GM23248 (cell line): ENCODE measurements around the gene SLC34A3. TPM values are rescaled to one million over a fixed set of nuclear protein-coding genes. Genes with fewer than 3 reads are reported as not detected.

Experiments
- DNase-seq: peaks from one replicate; pipeline ENCODE4 v3.0.0-alpha.2; 2015
- H2AFZ ChIP-seq: fragments of 200-600 bp; sonication (generic); 2 replicates; pipeline ENCODE4 v1.6.1; 2016; ENCODE audit warnings: antibody characterized with exemption
- H3F3A ChIP-seq: fragments of 200-600 bp; sonication (generic); 2 replicates; pipeline ENCODE4 v1.6.1; 2016; ENCODE audit warnings: mild to moderate bottlenecking, antibody characterized with exemption, mixed run types; ENCODE audit not compliant: insufficient read depth
- H3K27ac ChIP-seq: fragments of 200-600 bp; sonication (generic); 2 replicates; pipeline ENCODE4 v1.5.1; 2016; ENCODE audit warnings: mild to moderate bottlenecking
- H3K27me3 ChIP-seq: fragments of 200-600 bp; sonication (generic); replicated peaks from 2 replicates; pipeline ENCODE4 v1.6.1; 2016; ENCODE audit warnings: mild to moderate bottlenecking; ENCODE audit not compliant: insufficient read depth
- H3K36me3 ChIP-seq: fragments of 200-600 bp; sonication (generic); 2 replicates; pipeline ENCODE4 v1.6.1; 2016; ENCODE audit warnings: low read depth, mild to moderate bottlenecking
- H3K4me1 ChIP-seq: fragments of 200-600 bp; sonication (generic); 2 replicates; pipeline ENCODE4 v1.6.1; 2016; ENCODE audit warnings: mild to moderate bottlenecking; ENCODE audit not compliant: insufficient read depth
- H3K4me2 ChIP-seq: fragments of 200-600 bp; sonication (generic); one replicate; pipeline ENCODE4 v1.6.1; 2016; ENCODE audit warnings: mild to moderate bottlenecking; ENCODE audit not compliant: unreplicated experiment
- H3K4me3 ChIP-seq: fragments of 200-600 bp; sonication (generic); 2 replicates; pipeline ENCODE4 v1.5.1; 2016; ENCODE audit warnings: mild to moderate bottlenecking
- H3K79me2 ChIP-seq: fragments of 200-600 bp; sonication (generic); 2 replicates; pipeline ENCODE4 v1.6.1; 2016; ENCODE audit warnings: mild to moderate bottlenecking; ENCODE audit not compliant: insufficient read depth
- H3K9ac ChIP-seq: fragments of 200-600 bp; sonication (generic); 2 replicates; pipeline ENCODE4 v1.6.1; 2016; ENCODE audit warnings: mild to moderate bottlenecking
- H3K9me2 ChIP-seq: fragments of 200-600 bp; sonication (generic); 2 replicates; pipeline ENCODE4 v1.6.1; 2016; ENCODE audit warnings: mixed run types, mild to moderate bottlenecking, moderate library complexity; ENCODE audit not compliant: insufficient read depth
- H3K9me3 ChIP-seq: fragments of 200-600 bp; sonication (generic); one replicate; pipeline ENCODE4 v1.6.1; 2017; ENCODE audit warnings: low read depth
- H4K20me1 ChIP-seq: fragments of 200-600 bp; sonication (generic); 2 replicates; pipeline ENCODE4 v1.6.0; 2016; ENCODE audit not compliant: insufficient read depth
- EZH2 ChIP-seq: fragments of 200-600 bp; sonication (generic); IDR thresholded peaks from 2 replicates; pipeline ENCODE4 v1.6.1; 2018; ENCODE audit warnings: antibody characterized with exemption, mild to moderate bottlenecking; ENCODE audit not compliant: insufficient read depth, poor library complexity, severe bottlenecking
- EZH2phosphoT487 ChIP-seq: fragments of 200-600 bp; sonication (generic); IDR thresholded peaks from 2 replicates; pipeline ENCODE4 v1.6.1; 2018; ENCODE audit warnings: antibody characterized with exemption, moderate library complexity, mild to moderate bottlenecking, low read depth; ENCODE audit not compliant: insufficient read depth
- WGBS, 2 experiments: methylation state at CpG; one replicate each; pipeline ENCODE4 v1.1.6; 2015 to 2017; ENCODE audit warnings: low lambda C conversion rate in 2 of 2, low coverage in 1 of 2; ENCODE audit errors: missing lambda C conversion rate in 2 of 2; 5-methylcytosine and 5-hydroxymethylcytosine counted together
- in situ Hi-C: fragments of 300-500 bp; cut with MboI; formaldehyde crosslinking; loops from 2 replicates; pipeline ENCODE4 v1.15.0; 2020
- polyA plus RNA-seq: library from polyadenylated mRNA; unstranded; fragments of >200 nt; fragmentation: Nextera tagmentation; extraction: Ambion mirVana; gene quantifications from 2 replicates; pipeline ENCODE4 v1.2.1, GENCODE V29; 2016
- total RNA-seq: library from RNA; depleted of rRNA; stranded (reverse); fragments of >200 nt; shearing (Covaris generic); gene quantifications from 2 replicates; pipeline ENCODE4 v1.2.3, GENCODE V29; 2014

Gene SLC34A3
- total and polyA plus RNA-seq, 2 experiments from 2014 or later, result not detected

DNA sequence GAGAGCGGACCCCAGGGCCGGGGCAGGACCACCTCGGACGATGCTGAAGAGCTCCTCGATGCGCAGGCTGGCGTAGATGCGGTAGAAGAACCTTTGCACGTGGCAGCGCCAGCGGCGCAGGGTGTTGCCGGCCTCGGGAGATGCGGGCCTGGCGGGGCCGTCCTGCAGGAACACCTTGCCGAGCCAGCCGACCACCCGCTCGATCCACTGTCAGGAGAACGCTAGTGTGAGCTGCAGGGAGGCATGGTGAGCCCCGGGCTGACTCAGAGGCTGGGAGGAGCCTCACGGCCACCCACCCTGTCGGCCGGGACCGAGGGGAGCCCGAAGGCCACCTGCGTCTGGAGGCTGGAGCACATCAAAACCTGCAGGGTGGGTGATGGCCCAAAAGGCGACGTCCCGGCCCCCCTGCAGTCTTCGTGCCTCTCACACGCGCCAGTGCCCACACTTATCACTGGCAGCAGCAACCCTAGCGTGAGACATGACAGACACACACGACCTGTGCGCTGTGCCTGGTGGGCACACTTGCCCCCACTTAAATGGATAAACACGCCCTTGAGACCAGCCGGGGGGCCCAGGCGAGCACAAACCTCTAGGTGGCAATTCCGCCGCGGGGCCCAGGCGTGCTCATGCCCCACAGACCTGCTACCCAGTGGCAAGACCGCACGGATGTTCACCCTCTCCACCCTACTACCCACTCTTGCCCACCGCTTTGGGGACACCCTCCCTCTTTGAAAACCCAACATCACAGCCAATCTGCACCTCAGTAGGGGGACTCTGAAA lies 45.6 kb upstream of the SLC34A3 start:
- Histone ChIP-seq H3K9me2 (no peaks in the 10 kb centered on the region), H3K27ac (no peak overlapping the region), H3K36me3 (no peaks in the 10 kb centered on the region; the same call in 1 of the 2 replicates), H3K9ac (no peak overlapping the region), H3K9me3 (no peaks in the 10 kb centered on the region), H3K27me3 (no peaks in the 10 kb centered on the region), H2AFZ (no peak overlapping the region), H3K79me2 (peaks cover 39% of the 10 kb centered on the region), H4K20me1 (no peaks in the 10 kb centered on the region), H3F3A (peaks cover 9% of the 10 kb centered on the region), H3K4me2 (no peak overlapping the region), H3K4me3 (no peak overlapping the region), H3K4me1 (peaks cover 15% of the 10 kb centered on the region)
- TF ChIP-seq EZH2 (no peak), EZH2phosphoT487 (no peak)
- WGBS, 2 experiments, result 88 to 90% methylated on average over 40 to 47 of the region's 48 CpGs
- in situ Hi-C loops, result no loop called here
- no peak for DNase-seq

DNA sequence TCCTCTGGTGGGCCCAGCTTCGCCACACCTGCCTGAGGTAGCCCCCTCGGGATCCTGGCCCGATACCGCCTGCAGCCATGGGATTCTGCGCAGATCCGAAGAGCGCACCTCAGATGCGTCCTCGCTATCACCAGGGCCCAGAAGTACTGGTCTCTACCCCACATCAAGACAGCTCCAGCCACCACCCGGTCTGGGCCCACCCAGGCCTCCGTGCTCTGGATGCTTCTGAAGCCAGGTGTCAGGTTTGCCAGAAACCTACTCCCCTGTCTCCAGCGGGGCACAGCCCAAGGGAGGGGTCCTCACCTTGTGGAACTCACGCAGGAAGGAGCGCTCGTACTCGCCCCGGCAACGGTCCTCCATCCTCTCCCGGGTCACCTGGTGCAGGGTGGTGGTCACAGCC lies 44.8 kb upstream of the SLC34A3 start:
- no peaks in the 10 kb centered on the region; the same call in 1 of the 2 replicates for H3K36me3 ChIP-seq

DNA sequence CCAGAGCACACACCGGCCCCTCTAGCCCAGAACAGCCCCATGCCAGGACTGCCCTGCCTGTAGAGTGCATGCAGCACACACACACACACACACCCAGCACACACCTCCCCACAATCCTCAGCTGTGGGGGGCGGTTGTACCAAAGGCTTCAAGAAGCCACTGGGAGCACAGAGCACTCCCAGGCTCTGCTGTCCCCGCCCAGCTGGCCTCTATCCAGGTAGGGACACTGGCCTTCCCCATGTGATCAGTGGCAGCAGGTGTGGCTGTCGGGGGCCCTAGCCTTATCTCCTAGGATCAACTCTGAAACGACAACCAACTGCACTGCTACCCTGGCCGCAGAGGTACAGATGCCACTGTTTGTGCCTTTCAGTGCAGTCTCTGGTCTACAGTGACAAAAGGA lies 44.3 kb upstream of the SLC34A3 start:
- H3K9me3 ChIP-seq, result no peaks in the 10 kb centered on the region
- no peak overlapping the region for H2AFZ ChIP-seq
- H3K79me2 ChIP-seq, result peaks cover 52% of the 10 kb centered on the region
- H3K27ac ChIP-seq, result no peak overlapping the region
- H3K4me2 ChIP-seq, result peak overlapping the region; percentile 20
- H3K36me3 ChIP-seq, result no peaks in the 10 kb centered on the region; the same call in 1 of the 2 replicates
- DNase-seq, result no peak
- no peak overlapping the region for H3K9ac ChIP-seq
- TF ChIP-seq EZH2phosphoT487, result no peak
- no peak for TF ChIP-seq EZH2
- H3F3A ChIP-seq, result peaks cover 10% of the 10 kb centered on the region
- no peaks in the 10 kb centered on the region for H4K20me1 ChIP-seq
- H3K27me3 ChIP-seq, result no peaks in the 10 kb centered on the region
- no peaks in the 10 kb centered on the region for H3K9me2 ChIP-seq
- H3K4me3 ChIP-seq, result 0 out of 2 replicates have a peak overlapping the region, but pooled peaks have one; percentile 83
- H3K4me1 ChIP-seq, result peaks cover 16% of the 10 kb centered on the region
- WGBS, 2 experiments, result 69 to 79% methylated on average over 6 of the region's 6 CpGs
- in situ Hi-C loops, result no loop called here

More for the DNA sequence above, 44.8 kb upstream of the SLC34A3 start:
- Histone ChIP-seq H4K20me1 (no peaks in the 10 kb centered on the region), H3K27me3 (no peaks in the 10 kb centered on the region), H3F3A (peaks cover 10% of the 10 kb centered on the region), H3K79me2 (peaks cover 47% of the 10 kb centered on the region), H3K9me3 (no peaks in the 10 kb centered on the region), H3K4me1 (peaks cover 16% of the 10 kb centered on the region), H3K9ac (no peak overlapping the region), H2AFZ (no peak overlapping the region), H3K4me2 (no peak overlapping the region), H3K27ac (no peak overlapping the region), H3K9me2 (no peaks in the 10 kb centered on the region), H3K4me3 (no peak overlapping the region)
- no peak for DNase-seq
- 89 to 91% methylated on average over 19 of the region's 19 CpGs for WGBS, 2 experiments
- in situ Hi-C loops, result no loop called here
- no peak for TF ChIP-seq EZH2
- no peak for TF ChIP-seq EZH2phosphoT487

DNA sequence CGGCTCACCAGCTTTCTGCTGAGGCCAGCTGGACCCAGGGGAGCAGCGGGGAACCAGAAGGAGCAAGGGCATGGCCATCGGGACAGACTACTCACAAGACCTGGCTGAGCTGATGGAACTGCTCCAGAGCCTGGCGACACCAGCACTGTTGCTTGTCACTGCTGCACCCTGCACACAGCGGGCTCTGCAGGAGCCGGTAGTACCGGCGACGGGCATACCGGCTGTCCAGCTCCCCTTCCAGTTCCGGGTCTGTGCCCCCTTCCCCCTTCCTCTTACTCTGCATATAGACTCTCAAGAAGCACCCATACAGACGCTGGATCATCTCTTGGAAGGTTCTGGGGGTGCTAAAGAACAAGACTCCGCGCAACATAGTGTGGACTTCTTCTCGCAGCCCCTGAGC lies 43.3 kb upstream of the SLC34A3 start:
- Histone ChIP-seq H4K20me1 (no peaks in the 10 kb centered on the region), H3K9ac (peak overlapping the region; percentile 93), H3K4me2 (peak overlapping the region; percentile 82), H2AFZ (no peak overlapping the region), H3K36me3 (no peaks in the 10 kb centered on the region; the same call in 1 of the 2 replicates), H3F3A (peaks cover 10% of the 10 kb centered on the region), H3K4me1 (peaks cover 16% of the 10 kb centered on the region), H3K27me3 (no peaks in the 10 kb centered on the region), H3K9me3 (no peaks in the 10 kb centered on the region), H3K9me2 (no peaks in the 10 kb centered on the region), H3K4me3 (peak overlapping the region; percentile 83), H3K27ac (no peak overlapping the region), H3K79me2 (peaks cover 62% of the 10 kb centered on the region)
- TF ChIP-seq EZH2, result no peak
- no peak for TF ChIP-seq EZH2phosphoT487
- 68 to 76% methylated on average over 15 of the region's 15 CpGs for WGBS, 2 experiments
- no peak for DNase-seq
- in situ Hi-C loops, result no loop called here

DNA sequence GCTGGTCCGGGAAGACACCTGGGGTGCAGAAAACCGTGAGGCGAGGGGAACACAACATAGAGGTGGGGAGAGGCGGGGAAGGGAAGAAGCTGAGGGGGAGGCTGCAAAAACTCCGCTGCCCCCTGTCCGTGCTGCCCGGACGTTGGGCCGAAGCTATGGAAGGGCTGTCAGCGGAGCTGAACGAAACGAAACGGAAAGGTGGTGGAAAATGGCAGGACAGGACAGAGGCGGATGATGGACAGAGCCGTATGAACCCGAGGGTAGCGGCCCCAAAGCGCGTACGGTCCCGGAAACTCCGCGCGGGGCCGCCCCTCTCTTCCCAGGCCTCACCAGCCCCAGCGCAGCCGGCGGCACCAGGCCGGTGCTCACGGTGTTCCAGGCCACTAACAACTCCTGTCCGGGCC lies 42.6 kb upstream of the SLC34A3 start:
- H4K20me1 ChIP-seq, result no peaks in the 10 kb centered on the region
- peak overlapping the region; percentile 93 for H3K27ac ChIP-seq
- H3K9me2 ChIP-seq, result no peaks in the 10 kb centered on the region
- H3K36me3 ChIP-seq, result no peaks in the 10 kb centered on the region; the same call in 1 of the 2 replicates
- peak overlapping the region; percentile 83 for H3K4me3 ChIP-seq
- peaks cover 68% of the 10 kb centered on the region for H3K79me2 ChIP-seq
- no peak for TF ChIP-seq EZH2phosphoT487
- TF ChIP-seq EZH2, result no peak
- WGBS, 2 experiments, result 1 to 2% methylated on average over 25 to 31 of the region's 31 CpGs
- H3K9me3 ChIP-seq, result no peaks in the 10 kb centered on the region
- peak overlapping the region; percentile 93 for H3K9ac ChIP-seq
- peaks cover 10% of the 10 kb centered on the region for H3F3A ChIP-seq
- H3K4me1 ChIP-seq, result peaks cover 16% of the 10 kb centered on the region
- peak overlapping the region; percentile 82 for H3K4me2 ChIP-seq
- H3K27me3 ChIP-seq, result no peaks in the 10 kb centered on the region
- H2AFZ ChIP-seq, result peak overlapping the region; percentile 69
- DNase-seq, result no peak
- in situ Hi-C loops, result no loop called here
